GM18867 (cell line): ENCODE data around the gene SYNDIG1L.

Experiments
- ATAC-seq: cut with Tn5 transposase; IDR thresholded peaks from one replicate; pipeline ENCODE4 v1.9.1; 2021; ENCODE audit warnings: mild to moderate bottlenecking, moderate library complexity; ENCODE audit not compliant: unreplicated experiment

Gene SYNDIG1L

DNA sequence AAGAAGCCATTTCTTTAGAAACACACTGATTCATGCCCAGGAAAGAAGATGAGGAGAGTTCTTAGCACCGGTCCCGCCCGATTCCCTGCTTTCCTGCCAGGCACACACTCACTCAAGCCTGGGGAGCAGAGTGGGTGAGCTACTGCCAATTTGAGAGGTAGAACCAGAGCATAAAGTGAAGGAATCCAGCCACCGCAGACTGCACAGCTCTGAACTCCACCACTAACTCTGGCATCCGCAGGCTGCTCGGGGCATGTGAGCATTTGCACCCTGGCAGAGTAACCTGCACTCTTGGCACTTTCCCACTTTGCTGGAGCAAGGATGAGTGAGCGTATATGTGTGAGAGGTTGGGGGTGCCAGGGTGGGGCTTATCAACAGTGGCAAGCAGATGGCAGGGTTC, 4.0 kb upstream of the SYNDIG1L start:
- no peak for ATAC-seq

DNA sequence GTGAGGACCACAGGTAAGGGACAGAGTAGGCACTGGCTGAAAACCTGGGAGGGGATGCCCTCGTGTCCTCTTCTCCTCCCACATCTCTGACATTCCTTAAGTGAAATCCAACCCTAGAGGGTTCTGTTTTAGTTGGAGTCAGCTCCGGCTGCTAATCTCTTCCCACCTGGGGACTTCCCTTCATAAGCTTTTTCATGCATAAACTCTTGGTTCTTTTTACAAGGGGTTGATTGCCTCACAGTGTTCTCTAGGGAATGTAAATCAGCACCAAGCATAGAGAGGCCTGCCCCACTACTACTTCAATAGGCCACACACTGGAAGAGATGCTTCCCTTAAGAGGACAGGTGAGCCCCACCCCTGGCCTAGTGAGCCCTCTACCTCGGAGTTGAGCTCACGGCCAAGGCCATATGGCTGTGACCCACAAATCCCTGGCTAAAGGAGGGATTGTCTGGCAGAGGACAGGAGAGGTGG, 3.2 kb upstream of the SYNDIG1L start:
- no peak for ATAC-seq

DNA sequence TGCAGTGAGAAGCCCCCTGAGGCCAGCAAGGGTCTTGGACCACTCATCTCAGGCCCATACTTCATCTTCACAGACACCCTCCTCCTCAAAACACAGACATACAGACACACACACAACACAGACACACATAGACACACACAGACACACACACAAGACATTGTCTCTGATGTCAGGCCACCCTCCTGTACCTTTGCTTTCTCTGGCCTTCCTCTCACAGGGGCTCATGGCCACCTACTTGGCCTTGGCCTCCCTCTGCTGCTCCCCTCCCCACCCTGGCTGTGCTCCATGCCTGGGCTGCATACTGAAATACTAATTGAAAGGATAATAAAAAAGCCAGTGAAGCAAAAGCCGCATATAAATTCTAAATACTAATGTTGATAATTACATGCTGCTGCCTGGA, 1.6 kb upstream of the SYNDIG1L start:
- ATAC-seq, result no peak

GRCh38 chr14:74425525-74426201, 347 bp downstream of the SYNDIG1L start:
- ATAC-seq, result no peak

DNA sequence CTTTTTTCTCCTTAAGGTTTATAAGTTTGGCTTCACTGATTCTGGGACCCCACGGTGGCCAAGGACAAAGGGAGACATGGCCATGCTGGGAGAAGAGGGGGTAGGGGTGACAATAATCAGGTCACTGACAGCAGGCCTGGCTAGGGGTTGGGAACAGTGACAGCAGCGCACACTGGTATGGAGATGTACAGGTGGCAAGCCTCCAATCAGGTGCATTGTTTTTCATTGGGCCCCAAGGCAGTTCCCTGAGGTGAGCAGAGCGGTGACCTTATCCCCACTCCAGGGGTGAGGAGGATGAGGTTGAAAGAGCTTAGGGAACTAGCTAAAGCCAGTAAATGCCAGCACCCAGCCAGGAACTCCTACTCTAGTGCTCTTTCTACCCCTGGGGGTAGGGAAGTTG, 1.4 kb downstream of the SYNDIG1L start:
- ATAC-seq, result no peak

DNA sequence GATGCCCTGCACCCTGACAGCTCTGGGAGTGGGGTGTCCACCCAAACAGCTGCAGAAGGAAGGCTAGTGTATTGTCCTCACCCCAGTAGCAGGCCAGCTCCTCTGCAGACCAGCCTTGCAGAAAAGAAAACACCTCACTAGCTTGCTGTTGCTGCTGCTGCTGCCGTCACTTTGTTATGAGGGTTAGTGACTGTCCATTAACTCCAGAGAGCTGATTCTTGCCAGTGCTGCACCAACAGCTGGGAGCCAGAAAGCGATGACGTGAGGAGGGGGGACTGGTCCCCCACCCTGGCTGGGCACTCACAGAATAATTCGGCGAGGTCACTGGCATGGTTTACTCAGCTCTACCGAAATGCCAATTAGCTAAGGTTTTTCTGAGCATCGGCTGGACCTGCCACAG, 2.8 kb downstream of the SYNDIG1L start:
- no peak for ATAC-seq

DNA sequence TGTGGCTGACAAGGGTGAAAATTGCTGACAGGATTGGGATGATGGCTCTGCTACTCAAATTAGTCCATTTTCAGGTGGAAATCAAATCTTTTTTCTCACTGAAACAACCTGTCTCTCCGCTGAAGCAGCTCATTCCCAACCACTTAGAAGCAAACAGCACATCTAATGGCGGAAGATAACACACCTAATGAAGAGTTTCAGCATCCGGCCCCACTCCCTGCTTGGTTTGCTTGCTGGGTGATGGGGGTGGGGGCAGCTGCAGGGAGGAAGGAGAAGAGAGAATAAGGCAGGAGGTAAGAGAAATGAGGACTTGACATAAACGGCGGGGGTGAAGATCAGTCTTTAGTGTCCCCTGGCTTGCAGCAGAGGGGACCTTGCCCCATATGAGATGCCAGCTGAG, 4.0 kb downstream of the SYNDIG1L start:
- ATAC-seq, result no peak

GRCh38 chr14:74419086-74419485, 6.9 kb downstream of the SYNDIG1L start:
- no peak for ATAC-seq

DNA sequence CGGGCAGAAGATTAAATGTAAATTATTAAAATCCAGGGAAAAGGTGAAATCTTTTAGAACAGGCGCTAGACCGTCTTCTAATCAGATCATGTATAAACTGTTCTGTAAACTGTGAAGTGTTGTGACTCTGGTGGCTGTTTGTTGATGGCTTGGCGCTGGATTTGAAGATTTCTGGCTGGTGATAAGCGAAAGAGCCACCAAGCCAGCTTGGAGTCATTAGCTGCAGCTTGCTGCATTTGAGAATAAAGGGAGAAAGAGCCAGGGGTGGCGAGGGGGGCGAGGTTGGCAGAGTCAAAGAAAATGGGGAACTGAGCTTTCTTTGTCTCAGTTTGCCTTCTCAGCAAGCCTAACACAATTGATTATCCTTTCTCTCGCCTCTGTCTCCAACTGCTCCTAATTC, 8.0 kb downstream of the SYNDIG1L start:
- no peak for ATAC-seq

GRCh38 chr14:74417611-74418010, 8.4 kb downstream of the SYNDIG1L start:
- ATAC-seq, result no peak

- no peak for ATAC-seq
Observed at GRCh38 chr14:74417201-74417600, 8.8 kb downstream of the SYNDIG1L start.

DNA sequence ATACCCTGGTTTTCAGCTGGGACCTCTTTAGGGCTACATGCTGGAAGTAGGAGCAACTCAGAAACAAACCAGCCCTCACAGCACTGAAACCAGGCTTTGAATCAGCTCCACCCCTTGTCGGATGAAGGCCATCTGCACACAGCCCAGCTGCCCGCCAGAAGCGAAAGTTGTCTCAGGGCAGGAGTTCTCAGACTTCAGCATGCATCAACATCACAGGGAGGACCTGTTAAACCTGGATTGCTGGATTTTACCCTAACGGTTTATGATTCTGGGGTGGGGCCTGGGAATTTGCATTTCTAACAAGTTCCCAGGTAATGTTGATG, 10.9 kb downstream of the SYNDIG1L start:
- no peak for ATAC-seq

GRCh38 chr14:74414403-74415114, 11.5 kb downstream of the SYNDIG1L start:
- no peak for ATAC-seq

- no peak for ATAC-seq
Observed at GRCh38 chr14:74413627-74414026, 12.4 kb downstream of the SYNDIG1L start.

DNA sequence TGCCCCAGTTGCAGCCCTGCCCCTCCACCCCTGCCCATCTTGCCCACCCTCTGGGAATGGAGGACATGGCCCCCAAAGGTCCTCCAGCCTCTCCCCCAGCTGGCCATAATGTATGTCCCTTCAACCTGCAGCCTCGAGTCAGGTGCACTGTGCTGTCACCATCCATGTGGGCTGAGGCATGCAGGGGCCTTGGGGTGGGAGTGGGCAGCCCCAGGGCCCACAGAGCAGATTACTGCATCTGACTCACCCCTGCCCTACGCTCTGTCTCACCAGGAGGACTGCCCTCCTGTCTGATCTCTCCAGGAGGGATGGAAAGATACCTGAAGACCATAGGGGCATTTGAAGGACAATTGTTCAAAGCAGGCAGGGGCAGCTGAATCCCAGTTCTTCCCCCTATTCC, 13.3 kb downstream of the SYNDIG1L start:
- ATAC-seq, result no peak

DNA sequence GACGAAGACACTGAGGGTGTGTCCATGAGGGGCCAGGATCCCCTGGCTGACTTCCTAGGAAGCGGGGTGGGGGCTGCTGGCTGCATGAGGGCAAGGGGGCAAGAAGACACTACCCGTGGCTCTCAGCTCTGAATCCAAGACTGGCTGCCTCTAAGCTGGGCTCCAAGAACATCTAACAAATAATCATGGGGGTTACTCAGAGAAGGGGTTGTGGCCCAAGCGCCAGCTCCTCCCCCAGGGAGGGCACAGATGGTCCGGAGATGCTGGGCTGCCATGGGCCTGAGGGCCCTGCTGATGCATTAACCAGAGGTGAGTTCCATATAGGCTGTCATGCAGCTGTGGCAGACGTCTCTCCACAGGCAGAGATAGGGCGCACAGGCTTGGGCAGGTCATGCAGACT, 14.3 kb downstream of the SYNDIG1L start:
- no peak for ATAC-seq

GRCh38 chr14:74409441-74409840, 16.6 kb downstream of the SYNDIG1L start:
- ATAC-seq, result no peak

DNA sequence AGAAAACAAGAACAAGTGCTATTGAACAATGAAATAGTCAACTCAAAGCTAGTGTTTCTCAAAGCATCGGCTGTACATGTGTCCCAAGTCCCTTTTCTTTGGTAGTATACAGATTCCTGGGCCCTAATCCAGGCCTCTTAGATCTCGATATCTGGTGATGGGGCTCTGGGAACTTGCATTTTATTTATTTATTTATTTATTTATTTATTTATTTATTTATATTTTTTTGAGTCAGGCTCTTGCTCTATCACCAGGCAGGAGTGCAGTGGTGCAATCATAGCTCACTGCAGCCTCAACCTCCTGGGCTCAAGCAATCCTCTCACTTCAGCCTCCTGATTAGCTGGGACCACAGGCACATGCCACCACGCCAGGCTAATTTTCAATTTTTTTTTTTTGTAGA, 17.1 kb downstream of the SYNDIG1L start:
- ATAC-seq, result no peak

GRCh38 chr14:74407801-74408154, 18.2 kb downstream of the SYNDIG1L start:
- no peak for ATAC-seq

GRCh38 chr14:74407021-74407800, 18.8 kb downstream of the SYNDIG1L start:
- ATAC-seq, result no peak

- ATAC-seq, result no peak
Observed at GRCh38 chr14:74405663-74406062, 20.3 kb downstream of the SYNDIG1L start.

- no peak for ATAC-seq
Observed at GRCh38 chr14:74404435-74404834, 21.6 kb downstream of the SYNDIG1L start.
